Neural progenitor cell (in vitro differentiated cells): ENCODE measurements around the gene OLAH. TPM values are rescaled to one million over a fixed set of nuclear protein-coding genes. Genes with fewer than 3 reads are reported as not detected.

Experiments
- DNase-seq: peaks from one replicate; pipeline ENCODE4 v3.0.0-alpha.2; 2016; ENCODE audit warnings: low spot score
- H2AFZ ChIP-seq: fragments of 200-600 bp; sonication (generic); replicated peaks from 2 replicates; pipeline ENCODE4 v1.6.1; 2016; ENCODE audit warnings: antibody characterized with exemption
- H3F3A ChIP-seq: fragments of 200-600 bp; sonication (generic); 2 replicates; pipeline ENCODE4 v1.6.1; 2016; ENCODE audit warnings: antibody characterized with exemption, low read depth
- H3K27ac ChIP-seq: fragments of 200-600 bp; sonication (generic); 2 replicates; pipeline ENCODE4 v1.5.1; 2016; ENCODE audit warnings: mild to moderate bottlenecking
- H3K27me3 ChIP-seq: fragments of 200-600 bp; sonication (generic); 2 replicates; pipeline ENCODE4 v1.6.1; 2016; ENCODE audit warnings: mild to moderate bottlenecking, moderate library complexity
- H3K36me3 ChIP-seq: fragments of 200-600 bp; sonication (generic); 2 replicates; pipeline ENCODE4 v1.5.1; 2016
- H3K4me1 ChIP-seq: fragments of 200-600 bp; sonication (generic); 2 replicates; pipeline ENCODE4 v1.6.1; 2016; ENCODE audit warnings: mixed run types
- H3K4me2 ChIP-seq: fragments of 200-600 bp; sonication (generic); 2 replicates; pipeline ENCODE4 v1.6.1; 2016
- H3K4me3 ChIP-seq: fragments of 200-600 bp; sonication (generic); 2 replicates; pipeline ENCODE4 v1.5.1; 2016
- H3K79me2 ChIP-seq: fragments of 200-600 bp; sonication (generic); 2 replicates; pipeline ENCODE4 v1.6.1; 2016; ENCODE audit warnings: low read depth
- H3K9ac ChIP-seq: fragments of 200-600 bp; sonication (generic); 2 replicates; pipeline ENCODE4 v1.6.1; 2016
- H3K9me3 ChIP-seq: fragments of 200-600 bp; sonication (generic); 2 replicates; pipeline ENCODE4 v1.5.1; 2016; ENCODE audit warnings: low read depth
- H4K20me1 ChIP-seq: fragments of 200-600 bp; sonication (generic); 2 replicates; pipeline ENCODE4 v1.6.1; 2016; ENCODE audit warnings: low read depth
- H3K27ac Mint-ChIP-seq: 3 replicates; pipeline ENCODE4 v1.8.0; 2021; ENCODE audit warnings: mixed read lengths
- H3K27me3 Mint-ChIP-seq: 2 replicates; pipeline ENCODE4 v1.8.0; 2022; ENCODE audit warnings: low read depth, mild to moderate bottlenecking, inconsistent platforms, moderate library complexity, mixed read lengths; ENCODE audit not compliant: insufficient read depth
- H3K36me3 Mint-ChIP-seq: 3 replicates; pipeline ENCODE4 v1.8.0; 2021; ENCODE audit warnings: mixed read lengths
- H3K4me1 Mint-ChIP-seq: 3 replicates; pipeline ENCODE4 v1.8.0; 2021; ENCODE audit warnings: mixed read lengths
- H3K4me3 Mint-ChIP-seq: 3 replicates; pipeline ENCODE4 v1.8.0; 2021; ENCODE audit warnings: mild to moderate bottlenecking, moderate library complexity, mixed read lengths
- H3K9me3 Mint-ChIP-seq: 3 replicates; pipeline ENCODE4 v1.8.0; 2020; ENCODE audit warnings: mixed read lengths
- EZH2 ChIP-seq: fragments of 200-600 bp; sonication (generic); IDR thresholded peaks from 2 replicates; pipeline ENCODE4 v1.6.1; 2017; ENCODE audit warnings: antibody characterized with exemption, mild to moderate bottlenecking, moderate library complexity
- EZH2phosphoT487 ChIP-seq: fragments of 200-600 bp; sonication (generic); IDR thresholded peaks from 2 replicates; pipeline ENCODE4 v1.6.1; 2017; ENCODE audit warnings: antibody characterized with exemption
- total RNA-seq: library from RNA; depleted of rRNA; stranded (reverse); fragments of >200 nt; gene quantifications from 2 replicates; pipeline ENCODE4 v1.2.3, GENCODE V29; 2015; ENCODE audit warnings: low replicate concordance
- TF ChIP-seq, protein P1 (sequence below): fragments of 200-600 bp; sonication (generic); IDR thresholded peaks from 2 replicates; pipeline ENCODE4 v1.5.1; 2017; ENCODE audit warnings: antibody characterized with exemption, mild to moderate bottlenecking

The OLAH gene
- total RNA-seq, 1 donor from 2014 or later = not detected

DNA sequence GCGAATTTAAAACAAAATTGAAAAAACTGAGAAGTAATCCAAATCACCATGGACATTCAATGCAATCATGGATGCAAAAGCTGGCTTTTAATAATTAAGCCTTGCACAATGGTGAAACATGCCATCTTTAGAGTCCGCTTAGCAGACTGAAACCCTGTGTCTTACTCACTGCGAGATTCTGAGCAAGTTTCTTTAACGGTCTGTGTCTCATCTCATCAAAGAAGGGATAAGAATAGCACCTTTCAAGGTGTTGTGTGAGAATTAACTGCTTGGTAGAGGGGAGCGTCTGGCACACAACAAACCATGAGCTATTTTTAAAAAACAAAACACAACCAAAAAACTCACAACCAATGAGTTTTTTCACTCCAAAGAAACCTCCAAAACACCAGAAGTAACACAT is 23.4 kb downstream of the OLAH start:
- H3K27ac Mint-ChIP-seq = no peak overlapping the region
- no peaks in the 10 kb centered on the region for H3K4me1 ChIP-seq
- H3K9me3 Mint-ChIP-seq = peaks cover 13% of the 10 kb centered on the region
- no peak overlapping the region for H3K27ac ChIP-seq
- DNase-seq = no peak
- no peaks in the 10 kb centered on the region for H3K27me3 ChIP-seq
- TF ChIP-seq EZH2 = no peak
- TF ChIP-seq, protein P1, sequence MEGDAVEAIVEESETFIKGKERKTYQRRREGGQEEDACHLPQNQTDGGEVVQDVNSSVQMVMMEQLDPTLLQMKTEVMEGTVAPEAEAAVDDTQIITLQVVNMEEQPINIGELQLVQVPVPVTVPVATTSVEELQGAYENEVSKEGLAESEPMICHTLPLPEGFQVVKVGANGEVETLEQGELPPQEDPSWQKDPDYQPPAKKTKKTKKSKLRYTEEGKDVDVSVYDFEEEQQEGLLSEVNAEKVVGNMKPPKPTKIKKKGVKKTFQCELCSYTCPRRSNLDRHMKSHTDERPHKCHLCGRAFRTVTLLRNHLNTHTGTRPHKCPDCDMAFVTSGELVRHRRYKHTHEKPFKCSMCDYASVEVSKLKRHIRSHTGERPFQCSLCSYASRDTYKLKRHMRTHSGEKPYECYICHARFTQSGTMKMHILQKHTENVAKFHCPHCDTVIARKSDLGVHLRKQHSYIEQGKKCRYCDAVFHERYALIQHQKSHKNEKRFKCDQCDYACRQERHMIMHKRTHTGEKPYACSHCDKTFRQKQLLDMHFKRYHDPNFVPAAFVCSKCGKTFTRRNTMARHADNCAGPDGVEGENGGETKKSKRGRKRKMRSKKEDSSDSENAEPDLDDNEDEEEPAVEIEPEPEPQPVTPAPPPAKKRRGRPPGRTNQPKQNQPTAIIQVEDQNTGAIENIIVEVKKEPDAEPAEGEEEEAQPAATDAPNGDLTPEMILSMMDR = no peak
- TF ChIP-seq EZH2phosphoT487 = no peak
- no peak overlapping the region for H3K4me2 ChIP-seq
- no peaks in the 10 kb centered on the region for H4K20me1 ChIP-seq
- peaks cover under 1% of the 10 kb centered on the region for H3K36me3 Mint-ChIP-seq
- no peak overlapping the region for H3K9ac ChIP-seq
- H3K79me2 ChIP-seq = no peaks in the 10 kb centered on the region
- no peaks in the 10 kb centered on the region for H3F3A ChIP-seq
- no peak overlapping the region for H3K4me3 ChIP-seq
- no peak overlapping the region for H3K4me3 Mint-ChIP-seq
- H3K9me3 ChIP-seq = no peaks in the 10 kb centered on the region
- no peaks in the 10 kb centered on the region for H3K27me3 Mint-ChIP-seq
- H3K36me3 ChIP-seq = no peaks in the 10 kb centered on the region
- H2AFZ ChIP-seq = no peak overlapping the region
- no peaks in the 10 kb centered on the region for H3K4me1 Mint-ChIP-seq

DNA sequence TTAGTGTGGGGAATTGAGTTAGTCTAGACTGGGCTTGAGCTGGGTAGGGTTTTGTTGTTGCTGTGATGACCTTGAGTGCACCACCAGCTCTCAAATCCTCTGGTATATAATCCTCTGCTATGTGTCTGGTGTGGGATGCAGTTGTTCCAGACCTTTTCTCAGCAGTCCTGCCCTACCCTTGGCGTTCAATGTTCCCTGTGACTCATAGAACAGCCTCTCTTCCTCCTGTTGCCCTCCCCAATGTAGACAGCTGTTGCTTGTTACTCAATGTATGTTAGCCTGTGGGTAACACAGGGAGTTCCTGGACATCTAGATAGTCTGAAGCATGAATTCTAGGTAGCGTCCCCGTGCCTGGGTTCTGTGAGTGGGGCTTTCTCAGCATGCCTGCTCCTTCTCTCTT is 25.1 kb downstream of the OLAH start:
- Histone ChIP-seq H3K4me2 (no peak overlapping the region), H3K27ac (no peak overlapping the region), H3K4me3 (no peak overlapping the region), H3K9ac (no peak overlapping the region), H3K79me2 (no peaks in the 10 kb centered on the region), H4K20me1 (no peaks in the 10 kb centered on the region), H3K9me3 (peaks cover 6% of the 10 kb centered on the region), H3F3A (no peaks in the 10 kb centered on the region), H3K4me1 (no peaks in the 10 kb centered on the region), H3K27me3 (no peaks in the 10 kb centered on the region), H3K36me3 (peaks cover 5% of the 10 kb centered on the region), H2AFZ (no peak overlapping the region)
- Mint-ChIP-seq H3K4me3 (no peak overlapping the region), H3K27me3 (no peaks in the 10 kb centered on the region), H3K36me3 (peaks cover 13% of the 10 kb centered on the region), H3K9me3 (peaks cover 26% of the 10 kb centered on the region), H3K27ac (no peak overlapping the region), H3K4me1 (no peaks in the 10 kb centered on the region)
- DNase-seq = no peak
- TF ChIP-seq EZH2phosphoT487 = no peak
- TF ChIP-seq, protein P1 = no peak
- no peak for TF ChIP-seq EZH2

DNA sequence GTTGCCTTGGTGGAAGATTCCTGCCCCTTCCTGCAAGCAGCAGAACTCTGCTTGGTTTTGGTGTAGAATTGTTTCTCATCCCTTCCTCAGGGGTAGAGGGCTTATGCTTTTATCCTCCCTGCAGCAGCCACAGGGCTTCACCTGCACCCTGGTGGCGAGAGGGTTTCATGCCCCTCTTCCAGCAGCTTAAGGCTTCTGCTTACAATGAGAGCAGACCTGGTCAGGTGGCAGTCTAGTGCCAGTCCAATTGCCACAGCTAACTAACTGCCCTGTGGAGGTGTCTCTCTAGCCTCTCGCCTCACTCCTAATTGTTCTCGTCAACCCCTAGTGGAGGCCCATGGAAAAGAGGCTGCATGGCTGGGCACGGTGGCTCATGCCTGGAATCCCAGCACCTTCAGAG is 25.5 kb downstream of the OLAH start:
- H3K79me2 ChIP-seq = no peaks in the 10 kb centered on the region
- H3K27ac ChIP-seq = no peak overlapping the region
- no peak overlapping the region for H3K9ac ChIP-seq
- no peaks in the 10 kb centered on the region for H3K27me3 ChIP-seq
- no peaks in the 10 kb centered on the region for H3F3A ChIP-seq
- H3K4me3 Mint-ChIP-seq = no peak overlapping the region
- peaks cover 16% of the 10 kb centered on the region for H3K36me3 Mint-ChIP-seq
- TF ChIP-seq EZH2phosphoT487 (no peak), EZH2 (no peak)
- TF ChIP-seq, protein P1 = no peak
- H3K27ac Mint-ChIP-seq = no peak overlapping the region
- H3K4me1 Mint-ChIP-seq = no peaks in the 10 kb centered on the region
- H3K27me3 Mint-ChIP-seq = no peaks in the 10 kb centered on the region
- H3K36me3 ChIP-seq = peaks cover 5% of the 10 kb centered on the region
- peaks cover 6% of the 10 kb centered on the region for H3K9me3 ChIP-seq
- H2AFZ ChIP-seq = no peak overlapping the region
- no peak for DNase-seq
- H4K20me1 ChIP-seq = no peaks in the 10 kb centered on the region
- H3K4me2 ChIP-seq = no peak overlapping the region
- peaks cover 27% of the 10 kb centered on the region for H3K9me3 Mint-ChIP-seq
- no peak overlapping the region for H3K4me3 ChIP-seq
- H3K4me1 ChIP-seq = no peaks in the 10 kb centered on the region

DNA sequence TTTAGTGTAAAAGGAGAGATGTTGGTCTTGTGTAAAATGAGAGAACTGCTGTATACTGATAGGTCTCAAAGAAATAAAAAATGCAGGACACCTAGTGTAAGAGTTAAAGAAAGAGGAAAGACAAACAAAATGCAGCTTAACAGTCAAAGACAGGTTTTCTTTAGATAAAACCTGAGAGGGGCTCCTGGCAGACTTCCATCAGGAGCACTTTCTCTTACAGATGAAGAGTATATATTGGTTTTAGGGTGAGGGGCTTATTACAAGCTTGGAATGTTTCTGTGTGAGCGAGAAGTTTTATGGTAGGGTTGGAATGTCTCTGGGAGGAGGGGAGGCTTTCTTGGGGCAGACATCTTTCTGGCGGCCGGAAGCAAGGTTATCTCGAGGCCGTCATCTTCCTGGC is 28.6 kb downstream of the OLAH start:
- Histone ChIP-seq H3K36me3 (peaks cover 5% of the 10 kb centered on the region), H3K79me2 (no peaks in the 10 kb centered on the region), H3K4me2 (no peak overlapping the region), H3K9me3 (peaks cover 6% of the 10 kb centered on the region), H3F3A (no peaks in the 10 kb centered on the region), H3K27ac (no peak overlapping the region), H3K27me3 (no peaks in the 10 kb centered on the region), H2AFZ (no peak overlapping the region), H3K4me1 (no peaks in the 10 kb centered on the region), H4K20me1 (no peaks in the 10 kb centered on the region), H3K9ac (no peak overlapping the region), H3K4me3 (no peak overlapping the region)
- Mint-ChIP-seq H3K4me1 (no peaks in the 10 kb centered on the region), H3K9me3 (peaks cover 17% of the 10 kb centered on the region), H3K4me3 (no peak overlapping the region), H3K36me3 (peaks cover 16% of the 10 kb centered on the region), H3K27me3 (peaks cover 2% of the 10 kb centered on the region), H3K27ac (no peak overlapping the region)
- DNase-seq = no peak
- TF ChIP-seq, protein P1 = no peak
- TF ChIP-seq EZH2phosphoT487 = no peak
- TF ChIP-seq EZH2 = no peak
